Testis (tissue), 3 donors: Measurements from ENCODE around the gene GH2. TPM values are rescaled to one million over a fixed set of nuclear protein-coding genes. Genes with fewer than 3 reads are reported as not detected.
"Not testable (repeated sequence)": the region's sequence is repeated elsewhere in the genome, so short reads cannot be mapped to it uniquely, and the experiment has no call there.

Experiments used
- DNase-seq: peaks from one replicate; pipeline ENCODE4 v3.0.0-alpha.2; 2019
- H3K27ac ChIP-seq, 2 donors: fragments of 200-600 bp; sonication (generic); one replicate each; pipeline ENCODE4 v1.5.1; 2019
- H3K27me3 ChIP-seq: fragments of 200-600 bp; sonication (generic); one replicate; pipeline ENCODE4 v1.5.1; 2019
- H3K36me3 ChIP-seq: fragments of 200-600 bp; sonication (generic); one replicate; pipeline ENCODE4 v1.5.1; 2017; ENCODE audit warnings: low read depth; ENCODE audit errors: missing control alignments
- H3K4me1 ChIP-seq: fragments of 200-600 bp; sonication (generic); one replicate; pipeline ENCODE4 v1.5.1; 2019
- H3K4me3 ChIP-seq, 2 donors: fragments of 200-600 bp; sonication (generic); one replicate each; pipeline ENCODE4 v1.5.1; 2017 to 2019
- H3K9me3 ChIP-seq: fragments of 200-600 bp; sonication (generic); one replicate; pipeline ENCODE4 v1.5.1; 2017
- POLR2A ChIP-seq: fragments of 450-650 bp; IDR thresholded peaks from one replicate; pipeline ENCODE4 v1.6.1; 2017; ENCODE audit warnings: antibody characterized with exemption, mild to moderate bottlenecking, moderate library complexity
- whole genome bisulfite sequencing, 2 donors: methylation state at CpG; one replicate each; pipeline ENCODE4 v1.1.5; 2018; 5-methylcytosine and 5-hydroxymethylcytosine counted together
- intact Hi-C: fragments of 100-400 bp; cut with DNase I; formaldehyde crosslinking; loops from one replicate; pipeline ENCODE4 v1.15.1; 2023; ENCODE audit warnings: low total_unique reads
- polyA plus RNA-seq: library from polyadenylated mRNA; stranded (reverse); fragments of 350-450 nt; fragmentation: Illumina TruSeq; extraction: RNeasy Lipid Tissue Mini Kit (QIAGEN cat#74804); gene quantifications from one replicate; pipeline ENCODE4 v1.2.3, GENCODE V29; 2014; ENCODE audit warnings: low read depth, low replicate concordance; ENCODE audit not compliant: insufficient read depth
- total RNA-seq, 2 donors: library from RNA; depleted of rRNA; stranded (reverse); fragments of >200 nt; gene quantifications; one replicate each; pipeline ENCODE4 v1.2.3, GENCODE V29; 2016
- TF ChIP-seq, protein P1 (sequence below), 3 experiments: fragments of 450-650 bp in 2 of 3; fragments of 200-600 bp in 1 of 3; sonication (generic) in 1 of 3; IDR thresholded peaks; one replicate each; pipeline ENCODE4 v1.5.1; 2016 to 2019; ENCODE audit warnings: antibody characterized with exemption in 3 of 3, mild to moderate bottlenecking in 2 of 3, moderate library complexity in 1 of 3

GH2 gene
- total and polyA plus RNA-seq, 3 donors from 2014 or later: 0.62 TPM; not detected in 2

DNA sequence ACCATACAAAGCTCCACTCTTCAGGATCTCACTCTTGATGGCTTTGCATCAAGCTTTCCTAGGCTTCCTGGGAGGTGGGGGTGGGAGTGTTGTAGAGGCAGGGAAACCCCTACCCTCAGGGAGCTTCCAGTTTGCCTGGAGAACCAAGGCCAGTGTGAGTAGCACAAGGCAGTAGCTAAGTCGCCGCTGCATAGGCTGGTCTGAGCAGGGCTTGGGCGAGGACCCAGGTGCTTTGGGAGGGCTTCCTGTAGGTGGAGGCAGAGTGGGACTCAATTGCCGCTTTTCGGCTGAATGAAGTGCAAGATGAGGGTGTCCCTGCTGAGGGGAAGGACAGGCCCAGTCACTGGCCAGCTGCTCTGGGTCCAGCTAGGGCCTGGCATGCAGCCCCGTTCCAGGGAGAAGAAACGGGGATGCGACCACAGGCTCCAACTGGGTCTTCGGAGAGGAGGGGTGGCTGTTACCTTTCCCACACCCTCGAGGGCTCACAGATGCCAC lies 46.5 kb upstream of the GH2 start:
- 90% methylated on average over 10 of the region's 10 CpGs for WGBS, 2 donors
- no peak overlapping the region for H3K27ac ChIP-seq
- peaks cover 3% of the 10 kb centered on the region for H3K4me1 ChIP-seq
- H3K36me3 ChIP-seq: no peaks in the 10 kb centered on the region
- H3K4me3 ChIP-seq: no peak overlapping the region
- TF ChIP-seq POLR2A: no peak
- TF ChIP-seq, protein P1, sequence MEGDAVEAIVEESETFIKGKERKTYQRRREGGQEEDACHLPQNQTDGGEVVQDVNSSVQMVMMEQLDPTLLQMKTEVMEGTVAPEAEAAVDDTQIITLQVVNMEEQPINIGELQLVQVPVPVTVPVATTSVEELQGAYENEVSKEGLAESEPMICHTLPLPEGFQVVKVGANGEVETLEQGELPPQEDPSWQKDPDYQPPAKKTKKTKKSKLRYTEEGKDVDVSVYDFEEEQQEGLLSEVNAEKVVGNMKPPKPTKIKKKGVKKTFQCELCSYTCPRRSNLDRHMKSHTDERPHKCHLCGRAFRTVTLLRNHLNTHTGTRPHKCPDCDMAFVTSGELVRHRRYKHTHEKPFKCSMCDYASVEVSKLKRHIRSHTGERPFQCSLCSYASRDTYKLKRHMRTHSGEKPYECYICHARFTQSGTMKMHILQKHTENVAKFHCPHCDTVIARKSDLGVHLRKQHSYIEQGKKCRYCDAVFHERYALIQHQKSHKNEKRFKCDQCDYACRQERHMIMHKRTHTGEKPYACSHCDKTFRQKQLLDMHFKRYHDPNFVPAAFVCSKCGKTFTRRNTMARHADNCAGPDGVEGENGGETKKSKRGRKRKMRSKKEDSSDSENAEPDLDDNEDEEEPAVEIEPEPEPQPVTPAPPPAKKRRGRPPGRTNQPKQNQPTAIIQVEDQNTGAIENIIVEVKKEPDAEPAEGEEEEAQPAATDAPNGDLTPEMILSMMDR (IDR thresholded peaks at IDR 0.05): no peak
- H3K9me3 ChIP-seq: no peaks in the 10 kb centered on the region
- no peaks in the 10 kb centered on the region for H3K27me3 ChIP-seq
- intact Hi-C loops: no loop called here
- DNase-seq: no peak

DNA sequence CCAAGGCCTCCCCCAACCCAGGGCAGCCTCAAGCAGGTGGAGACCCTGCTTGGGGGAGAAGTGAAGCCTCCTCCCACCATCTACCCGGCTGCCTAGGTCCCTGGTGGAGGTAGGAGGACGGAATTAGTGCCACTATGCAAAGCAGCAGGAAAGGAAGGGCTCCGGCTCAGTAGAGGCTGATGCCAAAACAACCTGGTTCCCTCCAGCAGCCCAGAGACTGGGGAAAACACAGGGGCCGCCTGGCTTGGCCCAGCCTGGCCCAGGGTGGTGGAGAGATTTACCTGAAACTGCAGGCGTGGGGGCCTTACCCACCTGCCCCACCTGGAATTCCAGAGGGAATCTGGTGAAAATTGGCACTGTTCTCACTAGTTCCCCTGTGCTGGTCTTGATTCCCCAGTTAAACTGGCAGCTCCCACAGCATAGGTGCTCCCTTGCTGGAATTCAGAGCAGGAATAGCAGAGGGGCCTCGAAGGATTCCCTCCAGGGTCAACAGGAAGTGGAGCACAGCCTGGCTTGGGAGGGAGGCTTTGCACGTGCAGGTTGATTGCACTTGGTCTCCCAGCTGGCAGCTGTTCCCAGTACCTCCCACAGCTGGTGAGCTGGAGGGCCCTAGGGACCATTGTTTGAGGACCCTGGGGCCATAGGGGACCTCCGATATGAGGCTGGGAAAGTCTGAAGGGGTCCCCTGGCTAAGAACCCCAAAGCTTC lies 45.9 kb upstream of the GH2 start:
- Histone ChIP-seq H3K4me1 (peaks cover 3% of the 10 kb centered on the region), H3K27me3 (no peaks in the 10 kb centered on the region), H3K9me3 (no peaks in the 10 kb centered on the region), H3K36me3 (no peaks in the 10 kb centered on the region), H3K4me3 (no peak overlapping the region), H3K27ac (no peak overlapping the region)
- WGBS, 2 donors: 64 to 74% methylated on average over 5 to 8 of the region's 8 CpGs
- no peak for TF ChIP-seq POLR2A
- TF ChIP-seq, protein P1 (IDR thresholded peaks at IDR 0.05): no peak
- intact Hi-C loops: no loop called here
- DNase-seq: no peak

DNA sequence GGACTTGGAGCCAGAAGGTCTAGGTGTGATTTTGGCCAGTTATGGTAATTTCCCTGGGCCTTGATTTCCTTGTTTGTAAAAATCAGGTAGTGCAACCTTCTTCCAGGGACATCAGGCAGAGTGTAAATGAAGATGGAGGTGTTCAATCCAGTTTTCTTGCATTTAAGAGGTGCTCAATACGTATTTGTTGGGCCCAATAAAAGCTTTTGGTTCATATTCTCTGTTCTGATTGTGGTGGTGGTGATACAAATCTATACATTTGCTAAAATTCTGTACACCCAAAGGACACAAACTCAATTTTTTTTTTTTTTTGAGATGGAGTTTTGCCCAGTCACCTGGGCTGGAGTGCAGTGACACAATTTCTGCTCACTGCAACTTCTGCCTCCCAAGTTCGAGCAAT lies 44.4 kb upstream of the GH2 start:
- no peaks in the 10 kb centered on the region for H3K9me3 ChIP-seq
- WGBS, 2 donors: 94 to 99% methylated on average over 2 of the region's 2 CpGs
- H3K4me1 ChIP-seq: peaks cover under 1% of the 10 kb centered on the region
- no peak overlapping the region for H3K27ac ChIP-seq
- intact Hi-C loops: no loop called here
- TF ChIP-seq, protein P1 (IDR thresholded peaks at IDR 0.05): no peak
- no peak for TF ChIP-seq POLR2A
- DNase-seq: no peak
- no peak overlapping the region for H3K4me3 ChIP-seq
- H3K27me3 ChIP-seq: no peaks in the 10 kb centered on the region
- H3K36me3 ChIP-seq: no peaks in the 10 kb centered on the region

DNA sequence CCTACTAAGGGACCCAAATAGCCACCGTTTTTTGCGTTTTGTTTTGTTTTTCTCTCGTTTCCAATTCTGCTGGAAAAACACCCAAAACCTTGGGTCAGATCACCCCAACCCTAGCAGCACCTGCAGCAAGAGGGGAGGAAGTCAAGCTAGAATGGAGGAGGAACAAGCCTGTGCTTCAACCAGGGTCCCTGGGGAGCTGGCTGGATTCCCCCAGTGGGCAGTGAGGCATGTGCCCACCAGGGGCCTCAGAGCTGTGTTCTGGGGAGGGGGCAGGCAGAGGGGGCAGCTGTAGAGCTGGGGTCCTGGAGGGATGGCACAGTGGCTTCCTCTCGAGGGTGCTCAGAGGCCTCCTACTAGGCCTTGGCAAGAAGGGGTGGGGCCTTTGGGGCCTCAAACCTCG lies 43.9 kb upstream of the GH2 start:
- intact Hi-C loops: no loop called here
- no peak overlapping the region for H3K27ac ChIP-seq
- 72 to 84% methylated on average over 5 of the region's 5 CpGs for WGBS, 2 donors

DNA sequence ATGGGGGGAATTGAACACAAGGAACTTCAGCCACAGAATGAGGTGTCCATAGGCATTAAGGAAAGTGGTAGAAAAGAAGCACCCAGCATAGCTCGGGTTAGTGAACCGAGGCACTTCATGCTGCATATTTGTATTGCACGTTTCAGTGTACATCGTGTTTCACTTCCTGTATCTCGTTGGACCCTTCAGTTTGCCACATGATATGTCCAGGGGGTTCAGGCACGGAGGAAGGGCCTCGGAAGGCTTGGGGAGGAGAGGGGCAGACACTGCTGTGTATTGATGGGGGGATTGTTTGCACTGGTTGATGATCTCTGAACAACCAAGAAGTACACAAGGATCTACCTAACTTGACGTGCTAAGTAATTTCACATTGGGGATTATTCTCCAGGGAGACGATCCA lies 40.7 kb upstream of the GH2 start:
- DNase-seq, H3K9me3 ChIP-seq, H3K4me1 ChIP-seq, H3K27ac ChIP-seq, H3K4me3 ChIP-seq, H3K36me3 ChIP-seq, H3K27me3 ChIP-seq, intact Hi-C loops: not testable (repeated sequence)
- 75 to 85% methylated on average over 9 of the region's 9 CpGs for WGBS, 2 donors

More for the DNA sequence above, 43.9 kb upstream of the GH2 start:
- no peaks in the 10 kb centered on the region for H3K4me1 ChIP-seq
- H3K36me3 ChIP-seq: no peaks in the 10 kb centered on the region
- H3K9me3 ChIP-seq: no peaks in the 10 kb centered on the region
- H3K27me3 ChIP-seq: no peaks in the 10 kb centered on the region
- no peak for TF ChIP-seq POLR2A
- TF ChIP-seq, protein P1 (IDR thresholded peaks at IDR 0.05): no peak
- no peak for DNase-seq
- no peak overlapping the region for H3K4me3 ChIP-seq

DNA sequence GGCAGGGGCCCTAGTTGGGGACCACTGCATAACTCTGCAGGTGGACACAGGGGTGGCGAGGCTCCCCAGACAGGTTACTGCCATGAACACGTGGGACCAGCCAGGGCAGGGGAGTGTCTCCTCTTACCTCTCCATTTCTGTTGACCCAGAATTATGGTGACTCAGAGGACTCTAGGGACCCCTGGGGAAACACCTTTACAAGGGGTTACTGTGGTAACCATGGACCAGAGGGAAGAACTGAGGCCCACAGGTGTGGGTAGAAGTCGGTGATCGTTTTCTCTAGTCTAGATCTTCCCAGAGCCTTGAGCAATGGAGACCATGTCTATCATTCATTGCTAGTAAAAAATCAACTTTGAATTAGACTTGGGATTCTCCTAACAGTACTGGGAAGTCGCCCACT lies 39.0 kb upstream of the GH2 start:
- DNase-seq, H3K4me3 ChIP-seq, H3K27me3 ChIP-seq, H3K9me3 ChIP-seq, H3K4me1 ChIP-seq, intact Hi-C loops, H3K27ac ChIP-seq, H3K36me3 ChIP-seq: not testable (repeated sequence)
- WGBS, 2 donors: 92 to 94% methylated on average over 5 of the region's 5 CpGs

DNA sequence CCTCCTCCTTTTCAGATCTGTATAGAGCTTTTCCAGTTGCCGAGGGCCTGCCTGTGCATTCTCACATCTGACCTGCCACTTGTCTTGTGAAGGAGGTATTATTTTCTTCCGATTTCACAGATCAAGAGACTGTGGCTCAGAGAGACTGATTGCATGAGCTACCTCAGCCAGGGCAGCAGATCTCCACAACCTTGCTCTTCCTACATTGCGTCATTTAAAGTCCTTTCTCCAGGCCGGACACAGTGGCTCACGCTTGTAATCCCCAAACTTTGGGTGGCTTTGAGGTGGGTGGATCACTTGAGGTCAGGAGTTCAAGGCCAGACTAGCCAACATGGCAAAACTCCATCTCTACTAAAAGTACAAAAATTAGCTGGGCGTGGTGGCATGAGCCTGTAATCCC lies 38.3 kb upstream of the GH2 start:
- intact Hi-C loops: not testable (repeated sequence)

More for the DNA sequence above, 38.3 kb upstream of the GH2 start:
- H3K4me1 ChIP-seq, H3K9me3 ChIP-seq, H3K36me3 ChIP-seq, DNase-seq, H3K27me3 ChIP-seq, H3K4me3 ChIP-seq, H3K27ac ChIP-seq: not testable (repeated sequence)
- 75 to 77% methylated on average over 6 of the region's 6 CpGs for WGBS, 2 donors
